Measurements from ENCODE around the gene GRK4.
A peak's percentile ranks its signal among the peaks of the same experiment; 100 is the strongest.

GRK4 gene

DNA sequence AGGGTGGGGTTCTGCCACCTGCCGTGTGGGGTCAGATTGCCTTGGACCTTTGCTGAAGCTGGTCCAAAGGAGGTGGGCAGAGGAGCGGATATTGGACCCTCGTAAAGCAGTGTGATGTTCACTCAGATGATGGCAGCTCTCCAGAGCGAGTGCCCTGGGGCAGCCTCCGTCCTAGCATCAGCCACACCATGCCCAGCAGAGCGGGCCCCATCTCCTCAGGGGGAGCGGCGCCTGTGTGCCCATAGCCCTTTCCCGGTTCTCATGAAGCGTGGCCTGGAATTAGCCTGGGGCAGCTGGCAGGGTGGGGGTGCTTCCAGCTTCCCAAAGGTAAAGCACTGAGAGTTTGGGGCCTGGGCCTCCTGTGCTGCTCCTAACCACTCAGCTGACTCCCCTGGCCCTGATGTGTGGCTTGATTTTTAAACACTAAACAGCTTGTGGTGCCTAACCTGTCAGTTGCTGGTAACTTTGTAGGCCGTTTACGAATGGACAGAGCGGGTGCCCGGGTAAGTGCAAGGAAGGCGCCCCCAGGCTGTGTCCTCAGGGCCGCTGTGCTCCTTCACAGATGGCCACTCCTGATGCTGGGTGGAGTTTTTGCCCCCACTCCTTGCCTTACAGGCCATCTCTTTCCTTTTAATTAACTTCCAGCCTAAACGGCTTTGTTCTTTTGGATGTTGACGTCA, 36.2 kb upstream of the GRK4 start:
- H3K4me3 Mint-ChIP-seq = no peak overlapping the region
- peak overlapping the region; percentile 83 for H3K27ac Mint-ChIP-seq
- ATAC-seq (no peak), DNase-seq (ENCODE audit: low spot score in 2 of 2) (no peak)
- H3K9me3 Mint-ChIP-seq = no peaks in the 10 kb centered on the region
- peaks cover 97% of the 10 kb centered on the region for H3K36me3 Mint-ChIP-seq
- peaks cover 22% of the 10 kb centered on the region for H3K4me1 Mint-ChIP-seq

DNA sequence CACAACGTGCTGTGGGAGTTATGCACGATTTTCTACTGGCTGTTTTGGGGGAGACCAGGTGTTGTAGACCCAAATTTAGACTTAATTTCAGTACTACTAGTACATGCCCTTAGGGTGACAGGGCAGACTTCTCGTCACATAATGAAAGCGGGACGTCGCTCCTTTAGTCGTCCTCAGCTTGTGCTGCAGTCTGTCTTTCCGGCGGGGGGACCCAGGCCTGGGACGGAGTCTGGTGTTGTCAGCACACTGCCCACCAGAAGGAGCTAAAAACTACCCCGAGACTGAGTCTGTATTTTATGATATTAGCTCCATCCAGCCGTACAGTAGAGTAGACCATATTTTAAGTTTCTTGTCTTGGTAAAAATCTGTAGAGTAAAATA, 35.7 kb upstream of the GRK4 start:
- no peak for DNase-seq (ENCODE audit: low spot score in 2 of 2)
- H3K4me3 Mint-ChIP-seq = no peak overlapping the region
- no peak for ATAC-seq
- H3K36me3 Mint-ChIP-seq = peaks cover 97% of the 10 kb centered on the region
- peaks cover 21% of the 10 kb centered on the region for H3K4me1 Mint-ChIP-seq
- peak overlapping the region; percentile 33 for H3K27ac Mint-ChIP-seq
- no peaks in the 10 kb centered on the region for H3K9me3 Mint-ChIP-seq

DNA sequence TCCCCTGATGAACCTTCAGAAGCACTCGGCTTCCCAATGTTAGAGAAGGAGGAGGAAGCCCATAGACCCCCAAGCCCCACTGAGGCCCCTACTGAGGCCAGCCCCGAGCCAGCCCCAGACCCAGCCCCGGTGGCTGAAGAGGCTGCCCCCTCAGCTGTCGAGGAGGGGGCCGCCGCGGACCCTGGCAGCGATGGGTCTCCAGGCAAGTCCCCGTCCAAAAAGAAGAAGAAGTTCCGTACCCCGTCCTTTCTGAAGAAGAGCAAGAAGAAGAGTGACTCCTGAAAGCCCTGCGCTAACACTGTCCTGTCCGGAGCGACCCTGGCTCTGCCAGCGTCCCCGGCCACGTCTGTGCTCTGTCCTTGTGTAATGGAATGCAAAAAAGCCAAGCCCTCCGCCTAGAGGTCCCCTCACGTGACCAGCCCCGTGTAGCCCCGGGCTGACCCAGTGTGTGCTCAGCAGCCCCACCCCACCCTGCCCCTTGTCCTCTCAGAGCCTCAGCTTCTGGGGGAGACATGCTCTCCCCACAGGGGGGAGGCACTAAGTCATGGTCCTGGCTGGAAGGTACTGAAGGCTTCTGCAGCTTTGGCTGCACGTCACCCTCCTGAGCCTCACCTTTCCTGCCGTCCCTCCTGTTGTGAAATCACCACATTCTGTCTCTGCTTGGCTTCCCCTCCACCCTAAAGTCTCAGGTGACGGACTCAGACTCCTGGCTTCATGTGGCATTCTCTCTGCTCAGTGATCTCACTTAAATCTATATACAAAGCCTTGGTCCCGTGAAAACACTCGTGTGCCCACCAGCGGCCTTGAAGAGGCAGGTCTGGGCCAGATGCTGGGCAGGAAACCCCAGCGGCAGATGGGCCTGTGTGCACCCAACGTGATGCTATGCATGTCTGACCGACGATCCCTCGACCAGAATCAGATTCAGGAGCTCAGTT, 34.9 kb upstream of the GRK4 start:
- ATAC-seq (no peak), DNase-seq (ENCODE audit: low spot score in 2 of 2) (no peak)
- H3K4me1 Mint-ChIP-seq = peaks cover 23% of the 10 kb centered on the region
- no peak overlapping the region for H3K4me3 Mint-ChIP-seq
- H3K36me3 Mint-ChIP-seq = peaks cover 97% of the 10 kb centered on the region
- H3K27ac Mint-ChIP-seq = peak overlapping the region; percentile 80
- H3K9me3 Mint-ChIP-seq = no peaks in the 10 kb centered on the region

DNA sequence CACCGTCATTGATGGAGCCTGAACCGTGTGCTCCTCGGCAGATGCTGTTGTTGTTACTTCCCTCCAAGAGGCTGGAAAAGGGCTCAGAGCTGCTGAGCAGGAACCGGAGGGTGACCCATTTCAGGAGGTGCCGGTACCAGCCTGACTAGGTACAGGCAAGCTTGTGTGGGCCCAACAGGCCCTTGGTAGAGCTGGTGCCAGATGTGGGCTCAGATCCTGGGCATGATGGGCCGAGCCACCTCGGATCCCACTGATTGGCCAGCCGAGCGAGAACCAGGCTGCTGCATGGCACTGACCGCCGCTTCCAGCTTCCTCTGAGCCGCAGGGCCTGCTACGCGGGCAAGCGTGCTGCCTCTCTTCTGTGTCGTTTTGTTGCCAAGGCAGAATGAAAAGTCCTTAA, 33.9 kb upstream of the GRK4 start:
- no peak overlapping the region for H3K4me3 Mint-ChIP-seq
- peak overlapping the region; percentile 80 for H3K27ac Mint-ChIP-seq
- peaks cover 19% of the 10 kb centered on the region for H3K4me1 Mint-ChIP-seq
- H3K36me3 Mint-ChIP-seq = peaks cover 96% of the 10 kb centered on the region
- no peak for ATAC-seq
- no peaks in the 10 kb centered on the region for H3K9me3 Mint-ChIP-seq
- no peak for DNase-seq (ENCODE audit: low spot score in 2 of 2)

DNA sequence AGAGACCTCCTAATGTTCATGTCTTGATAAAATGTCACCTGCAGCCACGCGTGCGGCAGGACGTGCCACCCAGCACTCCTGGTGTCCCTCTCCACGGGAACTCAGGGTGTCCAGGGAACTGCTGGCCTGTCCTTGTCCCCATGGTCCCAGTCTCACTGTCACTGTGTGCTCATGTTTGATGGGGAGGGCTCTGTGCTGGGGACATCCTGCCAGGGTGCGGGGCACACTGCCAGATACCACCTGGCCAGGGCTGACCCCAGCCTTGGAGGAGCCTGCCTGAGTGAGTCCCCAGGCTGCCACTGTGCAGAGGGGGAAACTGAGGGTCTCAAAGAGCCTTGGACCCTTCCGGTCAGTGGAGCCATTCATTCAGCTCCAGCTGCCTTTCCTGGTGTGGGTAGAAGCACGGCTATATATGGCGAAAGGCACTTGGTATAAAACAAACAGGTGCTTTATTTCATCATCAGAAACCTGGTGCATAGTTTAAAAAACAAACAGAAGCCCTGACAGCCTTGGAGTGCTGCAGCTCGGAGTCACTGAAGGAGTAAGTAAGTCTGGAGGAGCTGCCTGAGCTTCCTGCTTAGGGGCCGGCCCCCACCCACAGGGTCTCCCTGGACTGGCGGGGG, 33.1 kb upstream of the GRK4 start:
- Mint-ChIP-seq H3K36me3 (peaks cover 96% of the 10 kb centered on the region), H3K27ac (peak overlapping the region; percentile 80), H3K9me3 (no peaks in the 10 kb centered on the region), H3K4me1 (peaks cover 19% of the 10 kb centered on the region), H3K4me3 (peak overlapping the region; percentile 98)
- ATAC-seq (no peak), DNase-seq (ENCODE audit: low spot score in 2 of 2) (no peak)

DNA sequence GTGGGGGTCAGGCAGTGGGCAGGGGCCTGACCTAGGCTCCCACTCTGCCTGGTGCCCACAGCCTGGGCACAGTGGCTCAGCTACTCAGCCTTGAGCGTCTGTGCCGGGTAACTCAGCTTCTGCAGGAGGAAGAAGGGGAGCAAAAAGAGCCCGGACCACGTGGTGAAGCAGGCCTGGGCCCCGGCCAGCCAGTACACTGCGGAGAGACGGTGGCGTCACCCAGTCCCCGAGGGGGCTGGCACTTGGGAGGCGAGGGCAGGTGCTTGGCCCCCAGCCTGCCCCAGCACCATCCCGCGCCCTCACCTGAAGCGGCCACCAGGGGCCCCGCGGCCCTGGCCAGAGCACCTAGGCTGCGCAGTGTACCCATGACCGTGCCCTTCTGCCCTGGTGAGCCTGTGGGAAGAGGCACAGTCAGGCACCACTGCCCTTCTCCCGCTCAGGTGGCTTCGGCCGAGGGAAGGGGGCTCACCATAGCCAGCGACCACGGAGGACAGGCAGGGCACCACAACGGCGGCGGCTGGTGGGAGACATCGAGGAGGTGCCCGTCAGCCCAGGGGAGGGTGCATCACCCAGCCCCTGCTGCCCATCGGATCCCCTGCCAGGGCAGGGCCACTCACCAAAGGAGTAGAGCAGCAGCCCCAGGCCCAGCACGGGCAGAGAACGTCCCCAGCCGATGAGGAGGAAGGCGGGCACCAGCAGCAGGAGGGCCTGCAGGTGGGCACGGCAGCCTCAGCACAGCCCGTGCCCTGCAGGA, 32.4 kb upstream of the GRK4 start:
- Mint-ChIP-seq H3K27ac (peak overlapping the region; percentile 96), H3K4me3 (peak overlapping the region; percentile 98), H3K9me3 (no peaks in the 10 kb centered on the region), H3K4me1 (peaks cover 19% of the 10 kb centered on the region), H3K36me3 (peaks cover 96% of the 10 kb centered on the region)
- no peak for ATAC-seq
- DNase-seq (ENCODE audit: low spot score in 2 of 2) = no peak

DNA sequence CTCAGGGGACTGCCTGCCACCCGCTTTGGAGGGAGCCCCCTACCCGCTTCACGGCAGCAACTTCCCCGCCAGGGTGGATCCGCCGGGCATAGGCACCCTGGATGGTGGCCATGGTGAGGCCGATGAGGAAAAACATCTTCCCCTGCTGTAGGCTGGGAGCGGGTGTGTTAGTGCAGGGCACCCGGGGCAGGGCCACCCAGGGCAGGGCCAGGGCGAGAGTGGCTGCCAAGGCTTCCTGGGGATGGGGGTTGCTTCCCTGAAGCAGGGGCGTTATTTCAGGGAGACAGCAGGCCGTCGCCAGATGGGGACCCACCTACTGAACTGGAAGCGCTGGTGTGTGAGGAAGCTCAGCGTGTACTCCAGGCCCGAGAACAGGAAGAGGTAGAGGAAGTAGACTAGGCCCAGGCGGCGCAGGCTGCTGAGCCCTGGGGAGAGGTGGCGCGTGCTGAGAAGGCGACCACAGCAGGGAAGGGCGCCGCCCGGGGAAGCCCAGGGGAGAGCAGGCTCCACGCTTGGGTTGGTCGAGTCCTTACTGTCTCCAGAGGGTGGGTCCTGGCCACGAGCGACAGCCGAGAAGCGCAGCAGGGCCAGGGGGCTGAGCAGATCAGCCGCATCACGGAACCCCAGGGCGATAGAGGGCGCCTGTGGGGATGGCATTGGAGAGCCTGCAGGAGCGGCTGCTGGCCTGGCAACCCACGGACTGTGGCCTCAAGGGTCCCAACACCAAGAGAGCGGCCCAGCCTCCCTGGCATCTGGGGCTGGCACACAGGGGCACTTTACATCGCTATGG, 31.7 kb upstream of the GRK4 start:
- peak; percentile 6 for ATAC-seq
- H3K27ac Mint-ChIP-seq = peak overlapping the region; percentile 96
- H3K9me3 Mint-ChIP-seq = no peaks in the 10 kb centered on the region
- H3K36me3 Mint-ChIP-seq = peaks cover 96% of the 10 kb centered on the region
- H3K4me1 Mint-ChIP-seq = peaks cover 25% of the 10 kb centered on the region
- peak overlapping the region; percentile 98 for H3K4me3 Mint-ChIP-seq
- DNase-seq (ENCODE audit: low spot score in 2 of 2) = peak; percentile 46 to 81

DNA sequence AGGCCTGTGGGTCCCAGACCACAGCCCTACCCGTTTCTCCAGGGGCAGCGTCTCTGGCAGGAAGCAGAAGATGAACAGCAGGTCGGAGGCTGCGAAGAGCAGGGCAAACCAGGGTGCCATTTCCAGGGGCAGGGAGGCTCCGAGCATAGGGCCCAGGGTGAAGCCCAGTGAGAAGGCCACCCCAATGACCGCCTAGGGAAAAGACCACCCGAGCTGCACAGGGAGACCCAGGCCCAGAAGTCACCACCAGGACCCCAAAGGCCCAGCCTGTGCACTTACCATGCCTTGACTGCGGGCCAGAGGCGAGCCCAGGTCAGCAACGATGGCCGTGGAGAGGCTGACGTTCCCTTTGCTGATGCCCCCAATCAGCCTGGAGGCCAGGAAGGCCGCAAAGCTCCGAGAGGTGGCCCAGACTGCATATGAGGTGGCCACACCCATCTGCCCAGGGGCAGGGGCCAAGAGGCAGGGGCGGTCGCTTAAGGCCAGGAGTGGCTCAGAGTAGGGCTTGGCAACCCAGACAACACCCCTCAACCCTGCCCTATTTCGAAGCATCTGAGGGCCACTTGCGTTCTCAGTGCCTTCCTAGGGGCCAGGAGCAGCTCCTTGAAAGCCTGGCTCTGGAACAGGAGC, 30.9 kb upstream of the GRK4 start:
- ATAC-seq (no peak), DNase-seq (ENCODE audit: low spot score in 2 of 2) (no peak)
- Mint-ChIP-seq H3K27ac (peak overlapping the region; percentile 96), H3K4me3 (peak overlapping the region; percentile 98), H3K36me3 (peaks cover 96% of the 10 kb centered on the region), H3K9me3 (no peaks in the 10 kb centered on the region), H3K4me1 (peaks cover 33% of the 10 kb centered on the region)

DNA sequence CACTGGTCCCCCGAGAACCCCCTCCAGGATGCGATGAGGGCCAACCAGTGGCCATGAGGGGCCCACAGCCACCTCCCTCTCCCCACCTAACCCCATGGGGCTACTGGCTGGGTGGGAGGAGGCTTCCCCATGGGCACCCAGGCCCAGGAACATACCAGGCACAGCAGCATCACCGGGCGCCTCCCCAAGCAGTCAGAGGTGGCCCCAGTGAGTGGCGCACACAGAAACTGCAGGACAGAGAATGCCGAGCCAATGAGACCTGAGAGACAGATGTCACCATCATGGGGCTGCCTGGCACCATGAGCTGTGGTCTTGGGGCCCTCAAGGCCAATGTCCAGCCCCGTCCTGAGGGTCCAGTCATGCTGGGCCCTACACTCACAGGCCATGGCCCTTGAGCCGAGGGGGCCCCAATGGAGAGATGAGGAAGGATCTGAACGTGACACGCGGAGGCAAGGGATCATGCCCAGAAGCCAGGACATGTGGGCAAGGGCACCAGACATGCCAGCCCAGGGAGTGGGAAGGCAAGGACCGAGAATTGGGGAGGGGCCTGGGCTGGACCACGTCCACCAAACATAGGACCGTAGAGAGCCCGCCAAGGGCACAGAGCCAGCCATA, 30.3 kb upstream of the GRK4 start:
- Mint-ChIP-seq H3K36me3 (peaks cover 96% of the 10 kb centered on the region), H3K4me1 (peaks cover 38% of the 10 kb centered on the region), H3K9me3 (no peaks in the 10 kb centered on the region), H3K27ac (peak overlapping the region; percentile 96), H3K4me3 (peak overlapping the region; percentile 98)
- DNase-seq (ENCODE audit: low spot score in 2 of 2) (peak in 1 of 2 donors; percentile 71), ATAC-seq (no peak)

DNA sequence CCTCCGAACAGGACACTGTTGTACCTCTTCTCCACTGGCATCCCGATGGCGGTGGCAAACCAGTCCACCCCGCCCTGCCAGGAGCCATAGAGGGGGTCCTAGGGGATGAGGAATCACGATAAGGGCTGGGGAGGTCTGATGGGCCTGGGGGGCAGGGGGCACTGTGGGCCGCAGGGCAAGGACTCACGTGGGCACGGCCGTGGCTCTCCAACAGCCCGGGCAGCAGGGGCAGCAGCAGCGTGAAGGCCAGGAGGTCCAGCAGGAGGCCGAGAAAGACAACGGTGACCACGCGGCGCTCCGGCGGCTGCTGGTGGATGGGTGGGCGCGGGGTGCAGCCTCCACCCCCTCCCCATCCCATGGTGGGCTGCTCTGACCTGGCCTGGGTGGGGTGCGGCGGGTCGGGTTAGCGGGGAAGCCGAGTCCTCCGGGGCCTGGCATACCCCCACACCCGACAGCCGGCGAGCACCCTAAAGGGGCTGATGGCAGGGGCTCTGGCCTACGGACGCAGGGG, 29.8 kb upstream of the GRK4 start:
- ATAC-seq (no peak), DNase-seq (ENCODE audit: low spot score in 2 of 2) (no peak)
- peak overlapping the region; percentile 96 for H3K27ac Mint-ChIP-seq
- H3K4me3 Mint-ChIP-seq = peak overlapping the region; percentile 98
- H3K9me3 Mint-ChIP-seq = no peaks in the 10 kb centered on the region
- H3K4me1 Mint-ChIP-seq = peaks cover 39% of the 10 kb centered on the region
- H3K36me3 Mint-ChIP-seq = peaks cover 96% of the 10 kb centered on the region

DNA sequence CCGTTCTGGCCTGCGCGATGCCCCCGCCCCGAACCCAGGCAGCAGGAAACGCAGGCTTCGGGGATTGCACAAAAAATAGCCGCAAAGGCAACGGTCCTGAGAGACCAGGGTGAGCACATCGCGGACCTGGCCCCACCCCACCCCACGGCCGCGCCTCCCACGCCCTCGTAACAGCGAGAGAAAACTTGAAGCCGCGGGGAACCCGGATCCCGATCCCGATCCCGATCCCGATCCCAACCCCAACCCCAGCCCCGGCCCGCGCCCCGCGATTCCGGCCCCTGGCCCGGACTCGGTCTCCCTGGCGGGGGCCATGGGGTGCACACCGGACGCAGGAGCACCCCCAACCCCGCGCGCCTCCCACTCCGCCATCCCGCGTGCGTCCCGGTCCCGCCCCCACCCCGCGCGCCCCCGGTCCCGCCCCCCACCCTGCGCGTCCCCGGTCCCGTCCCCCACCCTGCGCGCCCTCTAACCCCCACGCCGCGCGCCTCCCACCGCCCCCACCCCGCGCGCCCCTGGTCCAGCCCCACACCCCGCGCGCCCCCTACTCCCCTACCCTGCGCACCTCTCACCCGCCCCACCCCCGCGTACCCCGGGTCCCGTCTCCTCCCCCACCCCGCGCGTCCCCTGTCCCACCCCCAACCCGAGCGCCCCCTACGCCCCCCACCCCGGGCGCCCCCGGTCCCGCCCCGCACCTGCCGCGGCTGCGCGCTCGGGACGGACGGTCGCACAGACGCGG, 29.1 kb upstream of the GRK4 start:
- no peak for ATAC-seq

DNA sequence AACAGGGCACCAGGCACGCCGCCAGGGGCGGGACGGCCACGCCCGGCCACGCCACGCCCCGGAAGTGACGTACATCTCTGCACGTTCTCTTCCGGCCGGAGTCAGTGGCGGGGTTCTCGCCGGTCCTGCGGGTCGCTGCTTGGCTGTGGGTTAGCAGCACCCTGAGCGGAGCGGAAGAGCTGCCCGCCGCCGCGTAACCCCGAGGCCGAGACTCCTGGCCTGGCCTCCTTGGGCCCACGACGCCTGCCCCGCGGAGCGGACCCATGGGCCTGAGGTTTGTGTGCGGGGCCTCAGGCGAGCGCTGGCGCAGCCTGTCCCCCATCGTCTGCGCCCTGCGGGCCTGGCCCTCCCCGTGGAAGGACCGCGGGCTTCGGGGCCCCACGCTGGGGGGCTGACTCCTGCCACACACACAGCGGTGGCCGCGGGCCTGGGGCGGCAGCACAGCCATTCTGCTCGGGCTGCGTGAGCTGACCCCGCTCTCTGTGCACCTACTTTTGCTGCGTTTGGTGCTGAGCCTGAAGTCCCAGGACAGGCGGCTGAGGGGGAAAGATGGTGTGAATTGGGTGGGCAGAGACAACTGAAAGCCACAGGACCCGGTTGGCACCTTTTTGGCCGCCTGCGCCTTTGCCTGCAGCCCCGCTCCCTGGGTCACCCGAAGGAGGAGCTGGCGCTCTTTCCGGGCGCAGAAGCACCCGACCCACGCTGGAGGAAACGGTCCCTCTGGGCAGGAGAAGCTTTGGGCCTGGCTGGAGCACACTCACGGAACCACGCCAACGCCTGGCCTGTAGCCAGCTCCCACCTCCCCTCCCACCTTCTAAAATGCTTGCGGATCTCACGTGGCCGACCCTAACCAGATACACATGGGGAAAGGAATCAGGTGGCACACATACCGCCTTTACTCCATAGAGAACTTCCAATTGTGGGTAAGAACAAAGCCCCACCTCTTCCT, 28.3 kb upstream of the GRK4 start:
- Mint-ChIP-seq H3K27ac (peak overlapping the region; percentile 94), H3K36me3 (peaks cover 96% of the 10 kb centered on the region), H3K9me3 (peaks cover 2% of the 10 kb centered on the region), H3K4me1 (peaks cover 54% of the 10 kb centered on the region), H3K4me3 (peak overlapping the region; percentile 98)
- ATAC-seq = peak; percentile 62
- peak; percentile 96 to 98 for DNase-seq (ENCODE audit: low spot score in 2 of 2)

More for the DNA sequence above, 29.1 kb upstream of the GRK4 start:
- peaks cover 2% of the 10 kb centered on the region for H3K9me3 Mint-ChIP-seq
- peaks cover 96% of the 10 kb centered on the region for H3K36me3 Mint-ChIP-seq
- H3K4me3 Mint-ChIP-seq = peak overlapping the region; percentile 98
- H3K4me1 Mint-ChIP-seq = peaks cover 45% of the 10 kb centered on the region
- peak; percentile 49 to 79 for DNase-seq (ENCODE audit: low spot score in 2 of 2)
- H3K27ac Mint-ChIP-seq = peak overlapping the region; percentile 96

Measured in stimulated activated effector memory CD8-positive, alpha-beta T cell treated with anti-CD3 and anti-CD28 coated beads, Interleukin-12 subunit alpha, Interleukin-12 subunit beta, amount 100 ng/mL, for 72 hours (primary cell).